ENCODE measurements around the gene PPP1R37. TPM values are rescaled to one million over a fixed set of nuclear protein-coding genes. Genes with fewer than 3 reads are reported as not detected.

Gene PPP1R37
- total and polyA plus RNA-seq, 2 of the 13 experiments (the other 11 are each of a cell fraction or from before 2014, with no cell fraction given): 9.0 to 14.3 TPM

DNA sequence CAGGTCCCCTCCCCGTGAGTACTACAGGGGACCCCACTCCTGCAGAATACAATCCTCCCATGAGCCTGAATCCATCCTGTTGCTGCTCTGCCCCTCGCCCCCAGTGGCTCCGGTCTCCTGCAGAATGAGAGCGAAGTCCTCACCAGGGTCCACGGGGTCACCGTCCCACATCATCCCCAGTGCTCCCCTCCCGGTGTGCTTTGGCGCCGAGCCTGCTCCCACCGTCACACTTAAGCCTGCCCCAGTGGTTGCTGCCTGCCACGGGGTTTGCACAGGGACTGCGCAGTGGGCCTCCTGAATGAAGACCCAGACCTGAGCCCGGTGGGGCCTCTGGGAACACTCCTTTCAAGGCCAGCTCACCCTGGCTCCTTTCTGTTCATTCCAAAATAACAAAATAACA, 37.3 kb downstream of the PPP1R37 start (continued):
- TF ChIP-seq, protein P1, sequence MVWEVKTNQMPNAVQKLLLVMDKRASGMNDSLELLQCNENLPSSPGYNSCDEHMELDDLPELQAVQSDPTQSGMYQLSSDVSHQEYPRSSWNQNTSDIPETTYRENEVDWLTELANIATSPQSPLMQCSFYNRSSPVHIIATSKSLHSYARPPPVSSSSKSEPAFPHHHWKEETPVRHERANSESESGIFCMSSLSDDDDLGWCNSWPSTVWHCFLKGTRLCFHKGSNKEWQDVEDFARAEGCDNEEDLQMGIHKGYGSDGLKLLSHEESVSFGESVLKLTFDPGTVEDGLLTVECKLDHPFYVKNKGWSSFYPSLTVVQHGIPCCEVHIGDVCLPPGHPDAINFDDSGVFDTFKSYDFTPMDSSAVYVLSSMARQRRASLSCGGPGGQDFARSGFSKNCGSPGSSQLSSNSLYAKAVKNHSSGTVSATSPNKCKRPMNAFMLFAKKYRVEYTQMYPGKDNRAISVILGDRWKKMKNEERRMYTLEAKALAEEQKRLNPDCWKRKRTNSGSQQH (CRISPR knock-in tag; IDR thresholded peaks at IDR 0.05; ENCODE audit: low read depth): no peak
- TF ChIP-seq, protein P2, sequence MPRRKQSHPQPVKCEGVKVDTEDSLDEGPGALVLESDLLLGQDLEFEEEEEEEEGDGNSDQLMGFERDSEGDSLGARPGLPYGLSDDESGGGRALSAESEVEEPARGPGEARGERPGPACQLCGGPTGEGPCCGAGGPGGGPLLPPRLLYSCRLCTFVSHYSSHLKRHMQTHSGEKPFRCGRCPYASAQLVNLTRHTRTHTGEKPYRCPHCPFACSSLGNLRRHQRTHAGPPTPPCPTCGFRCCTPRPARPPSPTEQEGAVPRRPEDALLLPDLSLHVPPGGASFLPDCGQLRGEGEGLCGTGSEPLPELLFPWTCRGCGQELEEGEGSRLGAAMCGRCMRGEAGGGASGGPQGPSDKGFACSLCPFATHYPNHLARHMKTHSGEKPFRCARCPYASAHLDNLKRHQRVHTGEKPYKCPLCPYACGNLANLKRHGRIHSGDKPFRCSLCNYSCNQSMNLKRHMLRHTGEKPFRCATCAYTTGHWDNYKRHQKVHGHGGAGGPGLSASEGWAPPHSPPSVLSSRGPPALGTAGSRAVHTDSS (CRISPR knock-in tag; conservative IDR thresholded peaks at IDR 0.05): no peak
- TF ChIP-seq, protein P3, sequence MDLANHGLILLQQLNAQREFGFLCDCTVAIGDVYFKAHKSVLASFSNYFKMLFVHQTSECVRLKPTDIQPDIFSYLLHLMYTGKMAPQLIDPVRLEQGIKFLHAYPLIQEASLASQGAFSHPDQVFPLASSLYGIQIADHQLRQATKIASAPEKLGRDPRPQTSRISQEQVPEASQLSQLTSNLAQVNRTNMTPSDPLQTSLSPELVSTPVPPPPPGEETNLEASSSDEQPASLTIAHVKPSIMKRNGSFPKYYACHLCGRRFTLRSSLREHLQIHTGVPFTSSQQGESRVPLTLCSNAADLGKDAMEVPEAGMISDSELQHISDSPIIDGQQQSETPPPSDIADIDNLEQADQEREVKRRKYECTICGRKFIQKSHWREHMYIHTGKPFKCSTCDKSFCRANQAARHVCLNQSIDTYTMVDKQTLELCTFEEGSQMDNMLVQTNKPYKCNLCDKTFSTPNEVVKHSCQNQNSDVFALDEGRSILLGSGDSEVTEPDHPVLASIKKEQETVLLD (CRISPR knock-in tag; IDR thresholded peaks at IDR 0.05; ENCODE audit: low read depth): no peak
- no peak for TF ChIP-seq POLR2AphosphoS5 (IDR thresholded peaks at IDR 0.05; ENCODE audit: low read depth, low read length)
- TF ChIP-seq, protein P4, sequence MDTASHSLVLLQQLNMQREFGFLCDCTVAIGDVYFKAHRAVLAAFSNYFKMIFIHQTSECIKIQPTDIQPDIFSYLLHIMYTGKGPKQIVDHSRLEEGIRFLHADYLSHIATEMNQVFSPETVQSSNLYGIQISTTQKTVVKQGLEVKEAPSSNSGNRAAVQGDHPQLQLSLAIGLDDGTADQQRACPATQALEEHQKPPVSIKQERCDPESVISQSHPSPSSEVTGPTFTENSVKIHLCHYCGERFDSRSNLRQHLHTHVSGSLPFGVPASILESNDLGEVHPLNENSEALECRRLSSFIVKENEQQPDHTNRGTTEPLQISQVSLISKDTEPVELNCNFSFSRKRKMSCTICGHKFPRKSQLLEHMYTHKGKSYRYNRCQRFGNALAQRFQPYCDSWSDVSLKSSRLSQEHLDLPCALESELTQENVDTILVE (CRISPR knock-in tag; IDR thresholded peaks at IDR 0.05): no peak
- peak; percentile 36; the same call in 1 of the 2 replicates for TF ChIP-seq SAP130 (CRISPR knock-in tag; IDR thresholded peaks at IDR 0.05; ENCODE audit: low read depth)
- 0 out of 2 replicates have a peak, but pooled peaks have one; percentile 31 for TF ChIP-seq PHF21A (CRISPR knock-in tag; IDR thresholded peaks at IDR 0.05)
- no peak for TF ChIP-seq ARID2 (CRISPR knock-in tag; IDR thresholded peaks at IDR 0.05; ENCODE audit: borderline replicate concordance)
- peak; percentile 54 for TF ChIP-seq HNF4G (IDR thresholded peaks at IDR 0.05; ENCODE audit: borderline replicate concordance, low read depth, low read length)
- peak; percentile 55; the same call in 1 of the 2 replicates for TF ChIP-seq HNF4G (CRISPR knock-in tag; IDR thresholded peaks at IDR 0.05; ENCODE audit: borderline replicate concordance, low read depth)
- TF ChIP-seq MAZ (IDR thresholded peaks at IDR 0.05; ENCODE audit: borderline replicate concordance, low read depth, low read length): no peak
- TF ChIP-seq MAZ (CRISPR knock-in tag; IDR thresholded peaks at IDR 0.05; ENCODE audit: low read depth): no peak
- TF ChIP-seq HES4 (CRISPR knock-in tag; IDR thresholded peaks at IDR 0.05; ENCODE audit: borderline replicate concordance): no peak
- TF ChIP-seq, protein P5, sequence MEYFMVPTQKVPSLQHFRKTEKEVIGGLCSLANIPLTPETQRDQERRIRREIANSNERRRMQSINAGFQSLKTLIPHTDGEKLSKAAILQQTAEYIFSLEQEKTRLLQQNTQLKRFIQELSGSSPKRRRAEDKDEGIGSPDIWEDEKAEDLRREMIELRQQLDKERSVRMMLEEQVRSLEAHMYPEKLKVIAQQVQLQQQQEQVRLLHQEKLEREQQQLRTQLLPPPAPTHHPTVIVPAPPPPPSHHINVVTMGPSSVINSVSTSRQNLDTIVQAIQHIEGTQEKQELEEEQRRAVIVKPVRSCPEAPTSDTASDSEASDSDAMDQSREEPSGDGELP (IDR thresholded peaks at IDR 0.05; ENCODE audit: borderline replicate concordance, low read depth): no peak
- no peak for TF ChIP-seq ZNF333 (CRISPR knock-in tag; IDR thresholded peaks at IDR 0.05; ENCODE audit: borderline replicate concordance)
- TF ChIP-seq AHR (CRISPR knock-in tag; IDR thresholded peaks at IDR 0.05): no peak
- TF ChIP-seq HNRNPLL (IDR thresholded peaks at IDR 0.05; ENCODE audit: low read depth, low read length, poor library complexity, severe bottlenecking): no peak
- no peak for TF ChIP-seq ZNF777 (CRISPR knock-in tag; IDR thresholded peaks at IDR 0.05)
- TF ChIP-seq RARA (CRISPR knock-in tag; IDR thresholded peaks at IDR 0.05): peak; percentile 27; the same call in 1 of the 2 replicates
- TF ChIP-seq, protein P6, sequence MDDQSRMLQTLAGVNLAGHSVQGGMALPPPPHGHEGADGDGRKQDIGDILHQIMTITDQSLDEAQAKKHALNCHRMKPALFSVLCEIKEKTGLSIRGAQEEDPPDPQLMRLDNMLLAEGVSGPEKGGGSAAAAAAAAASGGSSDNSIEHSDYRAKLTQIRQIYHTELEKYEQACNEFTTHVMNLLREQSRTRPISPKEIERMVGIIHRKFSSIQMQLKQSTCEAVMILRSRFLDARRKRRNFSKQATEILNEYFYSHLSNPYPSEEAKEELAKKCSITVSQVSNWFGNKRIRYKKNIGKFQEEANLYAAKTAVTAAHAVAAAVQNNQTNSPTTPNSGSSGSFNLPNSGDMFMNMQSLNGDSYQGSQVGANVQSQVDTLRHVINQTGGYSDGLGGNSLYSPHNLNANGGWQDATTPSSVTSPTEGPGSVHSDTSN (CRISPR knock-in tag; IDR thresholded peaks at IDR 0.05; ENCODE audit: borderline replicate concordance): no peak
- TF ChIP-seq ARNT (IDR thresholded peaks at IDR 0.05): no peak

All from HepG2 (cell line).